GM12801 (cell line): Measurements from ENCODE around the gene SLC1A4.

Experiments
- TF ChIP-seq, protein P1 (sequence below): IDR thresholded peaks from one replicate; pipeline ENCODE4 v1.5.1; 2011; ENCODE audit warnings: control low read depth; ENCODE audit not compliant: insufficient read length; ENCODE audit errors: extremely low read depth

Gene SLC1A4

DNA sequence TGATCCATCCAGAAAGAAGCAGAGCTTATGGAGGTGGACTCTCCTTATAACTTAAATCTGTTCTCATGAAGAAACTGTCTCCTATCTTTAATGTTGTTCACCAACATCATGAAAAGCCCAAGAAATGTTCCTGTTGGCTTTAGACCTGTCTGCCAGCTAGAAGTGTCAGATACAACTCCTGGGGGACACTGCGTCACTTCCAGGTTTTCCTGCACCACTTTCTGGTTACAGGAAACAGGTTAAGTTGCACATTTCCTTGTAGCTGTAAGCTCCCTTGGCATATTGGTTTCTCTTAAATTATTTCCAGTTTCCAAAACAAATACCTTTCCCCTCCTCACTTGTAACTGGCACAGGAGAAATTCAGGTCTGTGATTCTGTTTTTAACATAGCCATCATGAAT, 69.9 kb downstream of the SLC1A4 start:
- TF ChIP-seq, protein P1, sequence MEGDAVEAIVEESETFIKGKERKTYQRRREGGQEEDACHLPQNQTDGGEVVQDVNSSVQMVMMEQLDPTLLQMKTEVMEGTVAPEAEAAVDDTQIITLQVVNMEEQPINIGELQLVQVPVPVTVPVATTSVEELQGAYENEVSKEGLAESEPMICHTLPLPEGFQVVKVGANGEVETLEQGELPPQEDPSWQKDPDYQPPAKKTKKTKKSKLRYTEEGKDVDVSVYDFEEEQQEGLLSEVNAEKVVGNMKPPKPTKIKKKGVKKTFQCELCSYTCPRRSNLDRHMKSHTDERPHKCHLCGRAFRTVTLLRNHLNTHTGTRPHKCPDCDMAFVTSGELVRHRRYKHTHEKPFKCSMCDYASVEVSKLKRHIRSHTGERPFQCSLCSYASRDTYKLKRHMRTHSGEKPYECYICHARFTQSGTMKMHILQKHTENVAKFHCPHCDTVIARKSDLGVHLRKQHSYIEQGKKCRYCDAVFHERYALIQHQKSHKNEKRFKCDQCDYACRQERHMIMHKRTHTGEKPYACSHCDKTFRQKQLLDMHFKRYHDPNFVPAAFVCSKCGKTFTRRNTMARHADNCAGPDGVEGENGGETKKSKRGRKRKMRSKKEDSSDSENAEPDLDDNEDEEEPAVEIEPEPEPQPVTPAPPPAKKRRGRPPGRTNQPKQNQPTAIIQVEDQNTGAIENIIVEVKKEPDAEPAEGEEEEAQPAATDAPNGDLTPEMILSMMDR, result no peak

DNA sequence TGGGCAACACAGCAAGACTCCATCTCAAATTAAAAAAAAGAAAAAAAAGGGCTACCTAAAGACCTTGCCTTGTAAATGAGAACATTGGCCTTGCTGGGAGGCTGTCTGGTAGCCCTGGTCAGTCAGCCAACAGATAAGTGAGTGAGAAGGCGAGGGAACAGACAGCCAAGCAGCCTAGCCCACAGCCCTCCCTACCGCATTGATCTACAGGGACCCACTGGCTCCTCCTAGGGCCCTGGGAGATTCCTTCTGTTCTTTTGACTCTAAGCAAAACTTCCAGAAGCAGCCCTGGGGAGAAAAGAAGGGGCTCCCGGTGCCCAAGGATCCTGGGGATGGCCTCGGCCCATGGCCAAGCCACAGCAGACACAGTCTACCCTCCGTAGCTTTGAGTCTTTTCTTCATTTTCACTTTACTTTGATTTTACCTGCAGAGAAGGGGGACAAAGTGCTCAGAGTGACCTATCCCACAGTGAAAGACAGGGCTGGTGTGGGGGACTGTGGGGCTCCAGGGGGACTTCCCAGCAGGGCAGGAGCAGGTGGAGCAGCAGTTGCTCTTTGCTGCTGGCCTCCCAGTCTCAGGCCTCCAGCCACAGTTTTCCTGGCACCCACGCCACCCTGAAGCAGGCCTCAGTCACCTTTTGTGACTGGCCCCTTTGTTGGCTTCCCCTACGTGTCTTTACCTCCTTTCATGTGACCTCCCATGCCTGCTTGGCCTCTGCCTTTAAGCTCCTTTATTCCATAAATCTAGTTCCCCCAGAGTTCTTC, 72.1 kb downstream of the SLC1A4 start:
- TF ChIP-seq, protein P1, result no peak

DNA sequence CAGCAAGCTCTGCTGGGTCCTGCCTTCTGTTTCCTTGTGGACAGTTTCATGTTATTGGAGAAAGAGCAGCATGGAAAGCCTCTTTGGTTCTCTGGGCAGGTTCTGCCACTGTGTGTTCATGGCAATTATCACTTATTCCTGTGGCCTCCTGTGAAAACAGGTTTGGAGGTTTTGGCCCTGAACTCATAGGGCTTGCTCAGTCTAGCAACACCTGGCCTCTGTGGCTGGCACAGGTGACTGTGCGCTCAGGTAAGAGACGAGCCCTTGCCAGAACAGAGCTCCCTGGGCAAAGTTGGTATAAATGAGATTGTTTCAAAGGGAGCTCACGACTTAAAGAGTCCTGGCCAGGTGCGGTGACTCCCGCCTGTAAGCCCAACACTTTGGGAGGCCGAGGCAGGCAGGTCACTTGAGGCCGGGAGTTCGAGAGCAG, 72.7 kb downstream of the SLC1A4 start:
- TF ChIP-seq, protein P1, result no peak

DNA sequence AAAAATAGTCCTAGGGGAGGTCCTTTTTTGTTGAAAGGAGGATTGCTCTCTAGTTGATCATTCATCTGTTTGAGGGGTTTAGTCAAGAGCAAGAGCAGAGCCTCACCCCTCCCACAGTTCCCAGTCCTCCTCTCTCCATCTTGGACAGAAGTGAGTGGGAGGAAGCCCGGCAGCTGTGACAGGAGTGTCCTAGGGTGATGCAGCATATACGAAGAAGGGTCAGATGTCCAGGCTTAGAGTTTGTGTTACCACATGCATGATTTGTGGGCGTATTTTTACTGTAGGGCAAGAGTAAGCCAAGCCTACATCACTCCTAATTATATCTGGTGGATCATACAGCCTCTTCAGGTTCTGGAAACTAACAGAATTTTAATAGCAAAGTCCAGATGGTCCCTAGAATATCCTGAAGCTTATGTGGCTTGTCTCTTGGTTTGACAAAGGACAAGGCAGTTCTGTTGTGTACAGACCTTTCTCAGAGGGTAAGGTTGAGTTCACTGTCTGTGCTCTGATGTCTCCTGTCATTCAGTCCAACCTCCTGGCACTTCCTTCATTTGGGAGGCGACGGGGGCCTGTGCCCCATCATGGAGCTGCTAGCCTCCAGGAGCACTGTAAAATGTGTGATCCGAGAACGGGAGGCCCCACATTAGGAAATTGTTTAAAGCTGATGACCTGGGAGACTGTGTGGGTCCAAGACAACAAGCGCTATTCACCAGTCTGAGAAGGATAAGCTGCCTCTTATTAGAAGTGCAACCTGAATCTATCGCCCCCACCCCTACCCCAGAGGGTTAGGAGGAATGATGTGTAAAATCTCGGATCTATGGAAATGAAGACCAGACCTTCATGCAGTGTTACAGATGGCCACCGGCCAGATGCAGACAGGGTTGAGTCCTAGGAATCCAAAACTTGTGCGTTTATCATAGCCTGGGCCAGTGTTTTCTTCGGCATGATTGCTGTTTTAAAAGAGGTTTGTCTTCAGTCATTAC, 73.9 kb downstream of the SLC1A4 start:
- TF ChIP-seq, protein P1, result no peak

DNA sequence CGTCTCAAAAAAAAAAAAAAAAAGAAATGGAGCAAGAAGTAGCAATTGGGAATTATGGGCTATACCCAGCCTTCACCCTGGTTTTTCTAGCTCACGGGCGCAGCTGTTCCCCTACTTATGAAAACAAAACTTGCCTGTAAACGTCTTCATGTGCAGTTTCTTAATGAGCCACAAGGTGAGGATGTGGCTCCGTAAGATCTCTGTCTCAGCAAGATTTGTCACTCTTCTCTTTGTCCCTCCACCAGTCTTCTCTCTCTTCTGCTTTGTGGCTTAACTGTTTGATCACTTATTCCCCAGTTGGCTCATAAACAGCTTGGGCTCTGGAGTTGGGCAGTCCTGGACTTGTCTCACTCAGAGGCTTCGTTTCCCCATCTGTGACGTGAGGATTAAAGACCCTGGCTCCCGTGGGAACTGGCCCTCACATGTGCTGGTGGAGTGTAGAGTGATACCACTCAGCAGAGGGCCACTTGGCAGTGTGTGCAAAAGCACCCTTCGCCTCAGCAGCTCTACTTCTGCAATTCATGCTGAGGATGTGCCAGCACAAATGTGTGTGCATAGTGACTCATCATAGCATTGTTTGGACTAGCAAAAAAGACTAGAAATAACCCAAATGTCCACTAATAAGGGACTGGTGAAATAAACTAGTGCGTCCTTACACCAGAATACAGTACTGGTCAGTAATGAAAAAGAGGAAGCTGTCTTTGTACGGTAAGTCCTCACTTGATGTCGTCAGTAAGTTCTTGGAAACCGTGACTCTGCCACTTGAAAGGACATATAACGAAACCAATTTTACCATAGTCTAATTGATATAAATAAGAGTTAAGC, 75.7 kb downstream of the SLC1A4 start:
- TF ChIP-seq, protein P1, result peak; percentile 72

DNA sequence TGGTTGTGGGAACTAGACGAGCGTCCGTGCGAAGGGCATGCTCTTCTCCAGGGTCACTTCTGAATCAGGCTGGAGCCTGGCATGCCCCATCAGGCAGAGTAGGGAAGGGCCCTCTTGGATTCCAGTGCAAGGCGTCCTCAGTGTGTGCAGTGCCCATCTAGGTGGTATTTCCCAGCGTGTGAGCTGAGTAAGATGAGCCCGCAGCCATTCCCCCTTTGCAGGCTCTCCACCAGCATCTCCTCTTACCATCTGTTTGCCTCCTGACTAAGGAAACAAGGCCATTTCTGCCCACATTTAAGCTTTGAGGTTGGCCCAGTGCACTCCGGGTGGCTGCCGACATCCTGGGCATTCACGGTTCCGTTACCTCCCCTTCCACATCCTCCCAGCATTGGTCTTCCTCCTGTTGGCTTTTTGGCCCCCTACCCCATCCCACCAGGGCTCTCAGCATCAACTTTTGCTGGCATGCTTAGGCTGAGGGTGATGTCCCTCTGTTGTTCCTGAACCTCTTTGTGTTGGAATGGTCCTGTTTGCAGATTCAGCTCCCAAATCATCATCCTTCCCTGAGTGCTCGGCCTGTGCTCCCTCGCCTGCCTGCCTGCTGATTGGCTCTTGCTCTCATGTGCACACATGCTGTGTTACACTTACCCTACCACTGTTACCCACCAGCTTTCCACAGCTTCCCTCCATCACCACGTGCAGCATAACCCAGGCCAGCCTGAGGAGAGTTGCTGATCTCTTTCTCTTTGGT, 78.8 kb downstream of the SLC1A4 start:
- TF ChIP-seq, protein P1, result no peak
